Mucosa of descending colon (tissue), 3 donors: ENCODE results near the gene DENND6B. TPM values are rescaled to one million over a fixed set of nuclear protein-coding genes. Genes with fewer than 3 reads are reported as not detected.

ENCODE experiments used
- ATAC-seq: fragments of 200-7000 bp; cut with Tn5 transposase; one replicate; pipeline ENCODE4 v1.9.1; 2020; ENCODE audit warnings: mild to moderate bottlenecking, moderate library complexity
- DNase-seq, 3 donors: peaks; one replicate each; pipeline ENCODE4 v3.0.0-alpha.2; 2020
- H3K36me3 ChIP-seq: fragments of 200-600 bp; one replicate; pipeline ENCODE4 v1.8.0; 2021; ENCODE audit warnings: low read depth, mild to moderate bottlenecking
- H3K4me1 ChIP-seq: fragments of 200-600 bp; one replicate; pipeline ENCODE4 v1.8.0; 2021; ENCODE audit warnings: low read depth, mild to moderate bottlenecking
- H3K4me3 ChIP-seq: fragments of 200-600 bp; one replicate; pipeline ENCODE4 v1.8.0; 2021; ENCODE audit warnings: mild to moderate bottlenecking
- H3K9me3 ChIP-seq: fragments of 200-600 bp; one replicate; pipeline ENCODE4 v1.8.0; 2021; ENCODE audit warnings: mild to moderate bottlenecking
- intact Hi-C, 2 donors: fragments of 100-400 bp; cut with DNase I in 1 of 2; cut with micrococcal nuclease in 1 of 2; formaldehyde crosslinking; loops; one replicate each; pipeline versions ENCODE4 v1.11.0 to v1.11.1; 2022; cut with DNase I, micrococcal nuclease
- total RNA-seq, 3 donors: library from RNA; stranded (reverse); fragmentation: NEBNext Ultra II Directional in 2 of 3; extraction: Animal tissue kit (Norgen Biotek cat#: 25700) in 2 of 3; gene quantifications; one replicate each; pipeline versions ENCODE4 v1.2.1 to v1.2.4, GENCODE V29; 2021 to 2023
- TF ChIP-seq, protein P1 (sequence below): fragments of 200-600 bp; IDR thresholded peaks from one replicate; pipeline ENCODE4 v1.8.0; 2022; ENCODE audit warnings: antibody characterized with exemption, mild to moderate bottlenecking
- donor health status: DM: no; HTN: no; CAD: no; lungs with moderate emphysema.
- donor health status: DM: no; HTN: no; CAD: no.
- donor health status: DM: no; HTN: yes; CAD: no.

DENND6B gene
- total RNA-seq, 3 donors from 2014 or later: 2.8 to 6.3 (median 5.2) TPM

DNA sequence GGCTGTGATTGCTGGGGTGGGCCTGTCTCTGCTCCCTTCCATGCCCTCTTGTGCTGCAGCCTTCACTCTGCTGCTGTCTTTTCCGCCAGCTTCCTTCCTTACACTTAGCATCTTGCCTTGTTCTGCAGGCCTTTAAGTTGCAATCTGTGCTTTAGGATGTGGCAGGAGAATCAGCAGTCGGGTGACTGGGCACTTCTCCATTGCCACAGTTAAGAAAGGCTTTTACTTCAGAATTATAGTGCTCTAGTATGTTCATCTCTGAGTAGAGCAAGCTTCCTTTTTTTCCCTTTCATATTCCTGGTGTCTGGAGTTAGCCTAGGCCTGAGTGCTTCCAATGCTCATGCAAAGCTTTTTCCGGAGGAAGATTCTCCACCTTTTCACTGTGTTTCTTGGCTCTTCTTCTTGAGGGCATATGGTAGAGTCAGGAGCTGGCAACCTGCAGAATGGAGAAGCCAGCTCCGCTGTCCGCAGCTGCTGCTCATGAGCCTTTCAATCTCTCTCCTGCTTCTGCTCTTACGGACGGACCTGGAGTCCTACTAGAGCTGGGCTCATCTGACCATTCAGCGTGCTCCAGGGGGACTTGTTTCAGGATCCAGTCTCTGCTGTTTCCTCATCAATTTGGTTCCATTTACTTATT, 36.5 kb upstream of the DENND6B start:
- no peaks in the 10 kb centered on the region for H3K4me1 ChIP-seq
- no peaks in the 10 kb centered on the region for H3K36me3 ChIP-seq
- TF ChIP-seq, protein P1, sequence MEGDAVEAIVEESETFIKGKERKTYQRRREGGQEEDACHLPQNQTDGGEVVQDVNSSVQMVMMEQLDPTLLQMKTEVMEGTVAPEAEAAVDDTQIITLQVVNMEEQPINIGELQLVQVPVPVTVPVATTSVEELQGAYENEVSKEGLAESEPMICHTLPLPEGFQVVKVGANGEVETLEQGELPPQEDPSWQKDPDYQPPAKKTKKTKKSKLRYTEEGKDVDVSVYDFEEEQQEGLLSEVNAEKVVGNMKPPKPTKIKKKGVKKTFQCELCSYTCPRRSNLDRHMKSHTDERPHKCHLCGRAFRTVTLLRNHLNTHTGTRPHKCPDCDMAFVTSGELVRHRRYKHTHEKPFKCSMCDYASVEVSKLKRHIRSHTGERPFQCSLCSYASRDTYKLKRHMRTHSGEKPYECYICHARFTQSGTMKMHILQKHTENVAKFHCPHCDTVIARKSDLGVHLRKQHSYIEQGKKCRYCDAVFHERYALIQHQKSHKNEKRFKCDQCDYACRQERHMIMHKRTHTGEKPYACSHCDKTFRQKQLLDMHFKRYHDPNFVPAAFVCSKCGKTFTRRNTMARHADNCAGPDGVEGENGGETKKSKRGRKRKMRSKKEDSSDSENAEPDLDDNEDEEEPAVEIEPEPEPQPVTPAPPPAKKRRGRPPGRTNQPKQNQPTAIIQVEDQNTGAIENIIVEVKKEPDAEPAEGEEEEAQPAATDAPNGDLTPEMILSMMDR: no peak
- DNase-seq (no peak), ATAC-seq (no peak)
- intact Hi-C loops: no loop called here
- no peaks in the 10 kb centered on the region for H3K9me3 ChIP-seq
- no peak overlapping the region for H3K4me3 ChIP-seq

DNA sequence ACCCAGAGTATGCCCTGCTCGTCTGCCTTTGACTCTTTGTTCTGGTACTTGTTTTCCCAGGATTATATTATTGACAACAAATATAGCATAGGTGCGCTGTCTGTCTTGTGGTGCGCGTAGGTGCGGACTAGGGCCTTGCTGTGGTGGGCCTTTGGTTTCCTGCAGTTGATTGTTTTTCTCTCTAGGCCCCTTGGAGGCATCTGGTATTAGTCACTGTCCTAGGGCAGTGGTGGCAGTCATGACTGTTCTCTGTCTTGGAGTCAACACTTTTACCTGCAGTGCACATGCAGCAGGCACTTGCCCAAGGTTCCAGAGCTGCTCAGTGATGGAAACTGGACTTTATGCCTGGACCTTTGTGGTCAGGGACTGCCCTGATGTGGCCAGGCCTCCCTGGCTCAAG, 34.9 kb upstream of the DENND6B start:
- Histone ChIP-seq H3K4me3 (no peak overlapping the region), H3K9me3 (no peaks in the 10 kb centered on the region), H3K36me3 (no peaks in the 10 kb centered on the region), H3K4me1 (no peaks in the 10 kb centered on the region)
- DNase-seq: no peak
- TF ChIP-seq, protein P1: no peak
- peak; percentile 46 for ATAC-seq
- intact Hi-C loops: no loop called here

DNA sequence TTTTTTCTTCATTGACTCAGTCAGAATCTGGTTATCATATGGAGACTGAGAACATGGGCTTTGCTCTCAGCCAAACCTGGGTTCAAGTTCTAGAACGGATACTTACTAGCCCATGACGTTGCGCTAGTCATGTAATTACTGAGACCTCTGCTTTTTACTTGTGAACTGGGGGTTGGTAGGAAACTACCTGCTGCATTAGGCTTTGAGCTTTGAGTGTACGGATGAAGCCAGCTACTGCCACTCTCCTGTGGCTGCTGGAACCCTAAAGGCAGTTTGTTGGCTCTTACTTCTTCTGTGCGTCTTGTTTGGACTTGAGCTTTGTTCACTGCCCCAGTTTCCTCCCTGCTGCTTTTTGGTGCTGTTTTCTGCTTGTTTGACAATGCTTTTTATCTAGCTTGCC, 34.4 kb upstream of the DENND6B start:
- no peak for ATAC-seq
- Histone ChIP-seq H3K4me3 (no peak overlapping the region), H3K9me3 (no peaks in the 10 kb centered on the region), H3K36me3 (no peaks in the 10 kb centered on the region), H3K4me1 (no peaks in the 10 kb centered on the region)
- intact Hi-C loops: no loop called here
- TF ChIP-seq, protein P1: no peak
- no peak for DNase-seq

DNA sequence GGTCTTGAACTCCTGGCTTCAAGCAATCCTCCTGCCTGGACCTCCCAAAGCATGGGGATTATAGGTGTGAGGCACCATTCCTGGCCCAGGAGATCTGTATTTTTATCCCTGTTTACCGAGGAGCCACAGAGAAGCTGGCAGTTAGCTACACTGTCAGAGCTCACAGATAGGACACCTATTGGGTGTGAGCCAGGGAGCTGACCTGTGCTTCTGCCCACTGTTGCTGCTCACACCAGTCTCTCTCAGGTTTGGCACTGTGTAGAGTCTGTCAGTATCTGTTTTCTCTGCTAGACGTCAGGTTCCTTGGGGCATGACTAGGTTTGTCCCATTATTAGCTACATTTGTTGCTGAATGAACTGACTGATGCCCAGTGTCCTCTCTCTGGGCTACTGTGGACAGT, 33.8 kb upstream of the DENND6B start:
- Histone ChIP-seq H3K4me1 (no peaks in the 10 kb centered on the region), H3K4me3 (no peak overlapping the region), H3K36me3 (no peaks in the 10 kb centered on the region), H3K9me3 (no peaks in the 10 kb centered on the region)
- TF ChIP-seq, protein P1: no peak
- DNase-seq: no peak
- intact Hi-C loops: no loop called here
- ATAC-seq: no peak

DNA sequence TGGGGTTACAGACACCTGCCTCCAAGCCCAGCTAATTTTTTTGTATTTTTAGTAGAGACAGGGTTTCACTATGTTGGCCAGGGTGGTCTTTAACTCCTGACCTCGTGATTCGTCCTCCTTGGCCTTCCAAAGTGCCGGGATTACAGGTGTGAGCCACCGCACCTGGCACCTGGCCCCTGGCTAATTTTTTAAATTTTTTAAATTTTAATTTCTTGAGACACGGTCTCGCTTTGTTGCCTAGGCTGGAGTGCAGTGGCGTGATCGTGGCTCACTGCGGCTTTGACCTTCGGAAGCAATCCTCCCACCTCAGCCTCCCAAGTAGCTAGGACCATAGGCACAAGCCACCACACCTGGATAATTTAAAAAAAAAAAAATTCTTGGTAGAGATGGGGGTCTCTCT, 30.9 kb upstream of the DENND6B start:
- H3K4me3 ChIP-seq: no peak overlapping the region

More for the DNA sequence above, 30.9 kb upstream of the DENND6B start:
- Histone ChIP-seq H3K9me3 (no peaks in the 10 kb centered on the region), H3K4me1 (no peaks in the 10 kb centered on the region), H3K36me3 (no peaks in the 10 kb centered on the region)
- TF ChIP-seq, protein P1: no peak
- intact Hi-C loops: no loop called here
- ATAC-seq (no peak), DNase-seq (no peak)
